CD14-positive monocyte (primary cell): Measurements from ENCODE around the gene PABPC3. TPM values are rescaled to one million over a fixed set of nuclear protein-coding genes. Genes with fewer than 3 reads are reported as not detected.

Experiments
- DNase-seq, 3 donors: peaks; one replicate each; pipeline ENCODE4 v3.0.0-alpha.2; 2011 to 2022
- H2AFZ ChIP-seq: 2 replicates; pipeline ENCODE4 v1.6.0; 2012; ENCODE audit warnings: mild to moderate bottlenecking, low read depth, low read length, inconsistent platforms; ENCODE audit not compliant: insufficient read depth, poor library complexity, severe bottlenecking
- H3K27ac ChIP-seq, 2 donors: 1 replicate in 1 of 2; 2 replicates in 1 of 2; pipeline ENCODE4 v1.5.1; 2012 to 2013; ENCODE audit warnings: low read length in 2 of 2, control low read depth in 1 of 2, inconsistent platforms in 1 of 2, low read depth in 1 of 2, mild to moderate bottlenecking in 1 of 2
- H3K27me3 ChIP-seq, 2 donors: one replicate each; pipeline versions ENCODE4 v1.6.0 to v1.6.1; 2011 to 2013; ENCODE audit warnings: low read length in 2 of 2; ENCODE audit not compliant: control insufficient read depth in 2 of 2, insufficient read depth in 2 of 2
- H3K36me3 ChIP-seq, 2 donors: replicated peaks in 1 of 2; 1 replicate in 1 of 2; 2 replicates in 1 of 2; pipeline versions ENCODE4 v1.5.1 to v1.6.1; 2012 to 2013; ENCODE audit warnings: low read length in 2 of 2, control low read depth in 1 of 2, inconsistent platforms in 1 of 2, mild to moderate bottlenecking in 1 of 2; ENCODE audit not compliant: insufficient read depth in 2 of 2, control insufficient read depth in 1 of 2
- H3K4me1 ChIP-seq, 2 donors: 1 replicate in 1 of 2; 2 replicates in 1 of 2; pipeline versions ENCODE4 v1.5.1 to v1.6.1; 2012 to 2013; ENCODE audit warnings: low read length in 2 of 2, control low read depth in 1 of 2, inconsistent platforms in 1 of 2, mild to moderate bottlenecking in 1 of 2, moderate library complexity in 1 of 2; ENCODE audit not compliant: insufficient read depth in 2 of 2, control insufficient read depth in 1 of 2
- H3K4me2 ChIP-seq: replicated peaks from 2 replicates; pipeline ENCODE3; 2012; ENCODE audit warnings: low read length, moderate library complexity, mild to moderate bottlenecking; ENCODE audit not compliant: poor library complexity, severe bottlenecking; ENCODE audit errors: extremely low read depth
- H3K4me3 ChIP-seq, 3 experiments: fragments of 200-600 bp in 1 of 3; sonication (generic) in 1 of 3; replicated peaks in 1 of 3; 1 replicate in 2 of 3; 2 replicates in 1 of 3; pipeline ENCODE4 v1.5.1; 2011 to 2013; ENCODE audit warnings: low read length in 3 of 3, mild to moderate bottlenecking in 3 of 3, control low read depth in 2 of 3, low read depth in 2 of 3, inconsistent platforms in 1 of 3, moderate library complexity in 1 of 3
- H3K79me2 ChIP-seq: 2 replicates; pipeline ENCODE4 v1.6.0; 2012; ENCODE audit warnings: mild to moderate bottlenecking, control low read depth, inconsistent platforms, low read length, moderate library complexity; ENCODE audit not compliant: insufficient read depth
- H3K9ac ChIP-seq: 2 replicates; pipeline ENCODE4 v1.6.0; 2017; ENCODE audit warnings: low read length, mild to moderate bottlenecking; ENCODE audit not compliant: insufficient read depth, poor library complexity, severe bottlenecking
- H3K9me3 ChIP-seq, 2 donors: replicated peaks in 1 of 2; 1 replicate in 1 of 2; 2 replicates in 1 of 2; pipeline versions ENCODE4 v1.5.1 to v1.6.1; 2012 to 2013; ENCODE audit warnings: low read length in 2 of 2, control low read depth in 1 of 2; ENCODE audit not compliant: control insufficient read depth in 1 of 2, insufficient read depth in 1 of 2
- H4K20me1 ChIP-seq: 2 replicates; pipeline ENCODE4 v1.6.0; 2012; ENCODE audit warnings: mild to moderate bottlenecking, low read length, control low read depth, moderate library complexity; ENCODE audit not compliant: insufficient read depth
- H3K27ac Mint-ChIP-seq, 7 donors: one replicate each; pipeline ENCODE4 v1.8.0; 2020; ENCODE audit warnings: mild to moderate bottlenecking in 7 of 7, mixed read lengths in 7 of 7, moderate library complexity in 6 of 7, inconsistent platforms in 2 of 7
- H3K27me3 Mint-ChIP-seq, 3 donors: one replicate each; pipeline ENCODE4 v1.8.0; 2021 to 2022; ENCODE audit warnings: low read depth in 3 of 3, mild to moderate bottlenecking in 3 of 3, mixed read lengths in 3 of 3, moderate library complexity in 3 of 3, inconsistent platforms in 1 of 3
- H3K36me3 Mint-ChIP-seq, 2 donors: one replicate each; pipeline ENCODE4 v1.8.0; 2020; ENCODE audit warnings: mixed read lengths in 2 of 2, inconsistent platforms in 1 of 2, mild to moderate bottlenecking in 1 of 2
- H3K4me1 Mint-ChIP-seq: one replicate; pipeline ENCODE4 v1.8.0; 2020; ENCODE audit warnings: mild to moderate bottlenecking, mixed read lengths
- H3K4me3 Mint-ChIP-seq, 2 donors: one replicate each; pipeline ENCODE4 v1.8.0; 2020; ENCODE audit warnings: mild to moderate bottlenecking in 2 of 2, mixed read lengths in 2 of 2, moderate library complexity in 1 of 2
- H3K9me3 Mint-ChIP-seq, 7 donors: one replicate each; pipeline ENCODE4 v1.8.0; 2020 to 2022; ENCODE audit warnings: mixed read lengths in 7 of 7, mild to moderate bottlenecking in 6 of 7, moderate library complexity in 6 of 7, inconsistent platforms in 2 of 7
- CTCF ChIP-seq: fragments of 200-600 bp; IDR thresholded peaks from one replicate; pipeline ENCODE4 v1.8.0; 2022; ENCODE audit warnings: antibody characterized with exemption, mild to moderate bottlenecking
- WGBS: methylation state at CpG from one replicate; pipeline ENCODE4 v1.1.5; 2013; ENCODE audit warnings: missing lambda C conversion rate; ENCODE audit not compliant: insufficient coverage; 5-methylcytosine and 5-hydroxymethylcytosine counted together
- intact Hi-C, 2 donors: fragments of 100-400 bp; cut with micrococcal nuclease; formaldehyde crosslinking; loops; one replicate each; pipeline versions ENCODE4 v1.15.0 to v1.15.1; 2023
- polyA plus RNA-seq, 3 donors: library from polyadenylated mRNA; depleted of rRNA in 1 of 3; unstranded in 2 of 3; stranded (reverse) in 1 of 3; fragments of 300-500 nt in 2 of 3; fragments of >200 nt in 1 of 3; fragmentation: Illumina TruSeq in 2 of 3; gene quantifications; 1 replicate in 2 of 3; 2 replicates in 1 of 3; pipeline ENCODE4 v1.2.3, GENCODE V29; 2012 to 2021

The PABPC3 gene
- polyA plus RNA-seq, 3 donors = 0.04 to 0.17 (median 0.08) TPM

DNA sequence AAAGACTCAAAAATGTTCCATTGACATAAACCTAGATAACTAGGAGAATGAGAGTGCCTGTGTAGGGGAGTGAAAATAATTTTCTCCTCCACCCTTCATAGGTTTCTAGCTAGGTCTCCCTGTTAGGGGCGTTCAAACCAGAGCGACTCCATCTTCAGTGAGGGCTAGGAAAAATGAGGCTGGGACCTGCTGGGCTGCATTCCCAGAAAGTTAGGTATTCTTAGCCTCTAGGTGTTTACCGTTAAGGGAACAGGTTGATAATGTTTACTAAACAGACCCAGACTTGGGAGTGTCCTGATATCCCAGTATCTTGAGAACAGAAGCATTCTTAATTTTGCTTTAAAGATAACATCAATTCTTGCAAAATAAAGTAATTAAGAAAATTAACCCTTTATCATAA is 20.1 kb downstream of the PABPC3 start:
- H3K36me3 Mint-ChIP-seq = no peaks in the 10 kb centered on the region
- no peaks in the 10 kb centered on the region for H3K4me1 ChIP-seq
- H3K36me3 ChIP-seq = no peaks in the 10 kb centered on the region
- peaks cover 12 to 21% (median 16%) of the 10 kb centered on the region in 3 donors for H3K27me3 Mint-ChIP-seq
- 100% methylated on average over 2 of the region's 3 CpGs for WGBS
- H3K9me3 ChIP-seq = no peaks in the 10 kb centered on the region
- TF ChIP-seq CTCF = no peak
- H3K9me3 Mint-ChIP-seq = peaks cover 0 to 3% (median 0%) of the 10 kb centered on the region in 7 donors
- no peak overlapping the region for H3K27ac ChIP-seq
- H2AFZ ChIP-seq = no peak overlapping the region
- no peak overlapping the region for H3K4me3 Mint-ChIP-seq
- no peak overlapping the region for H3K4me3 ChIP-seq
- intact Hi-C loops = no loop called here
- H3K4me1 Mint-ChIP-seq = peaks cover 8% of the 10 kb centered on the region
- H3K4me2 ChIP-seq = no peak overlapping the region
- peaks cover 8 to 9% of the 10 kb centered on the region in 2 donors for H3K27me3 ChIP-seq
- no peaks in the 10 kb centered on the region for H4K20me1 ChIP-seq
- H3K9ac ChIP-seq = no peak overlapping the region
- no peak overlapping the region for H3K27ac Mint-ChIP-seq
- DNase-seq = no peak
- H3K79me2 ChIP-seq = no peaks in the 10 kb centered on the region

- Histone ChIP-seq H2AFZ (no peak overlapping the region), H3K4me3 (no peak overlapping the region), H3K36me3 (no peaks in the 10 kb centered on the region), H3K9me3 (no peaks in the 10 kb centered on the region), H3K9ac (no peak overlapping the region), H3K79me2 (no peaks in the 10 kb centered on the region), H3K4me1 (no peaks in the 10 kb centered on the region), H3K27ac (no peak overlapping the region), H3K4me2 (no peak overlapping the region), H4K20me1 (no peaks in the 10 kb centered on the region), H3K27me3 (peaks cover 4 to 6% of the 10 kb centered on the region in 2 donors)
- WGBS = 95% methylated on average over 13 of the region's 16 CpGs
- Mint-ChIP-seq H3K4me3 (no peak overlapping the region), H3K36me3 (no peaks in the 10 kb centered on the region), H3K27ac (no peak overlapping the region), H3K9me3 (peaks cover 0 to 6% (median 0%) of the 10 kb centered on the region in 7 donors), H3K4me1 (peaks cover 8% of the 10 kb centered on the region), H3K27me3 (peaks cover 10 to 16% (median 15%) of the 10 kb centered on the region in 3 donors)
- TF ChIP-seq CTCF = no peak
- no peak for DNase-seq
- intact Hi-C loops = no loop called here
Measured at GRCh38 chr13:25117312-25117711, 21.4 kb downstream of the PABPC3 start.
